Activated CD4-positive, alpha-beta memory T cell treated with anti-CD3 and anti-CD28 coated beads for 36 hours (primary cell): ENCODE data around the gene RIBC1. TPM values are rescaled to one million over a fixed set of nuclear protein-coding genes. Genes with fewer than 3 reads are reported as not detected.
"Not testable (repeated sequence)": the region's sequence is repeated elsewhere in the genome, so short reads cannot be mapped to it uniquely, and the experiment has no call there.

Experiments
- CTCF ChIA-PET: fragments of 350-600 bp; sonication (Branson Sonifier 250); formaldehyde crosslinking; loops from one replicate; lab custom pipeline; 2021; ENCODE audit warnings: antibody characterized with exemption, inconsistent platforms; lab: Charles Lee
- POLR2A ChIA-PET: fragments of 350-600 bp; sonication (Branson Sonifier 250); formaldehyde crosslinking; loops from one replicate; lab custom pipeline; 2021; ENCODE audit warnings: antibody characterized with exemption; lab: Charles Lee
- DNase-seq: peaks from one replicate; pipeline ENCODE4 v3.0.0-alpha.2; 2020
- H3K27ac Mint-ChIP-seq: one replicate; pipeline ENCODE4 v1.8.0; 2021; ENCODE audit warnings: mixed read lengths
- H3K27me3 Mint-ChIP-seq: one replicate; pipeline ENCODE4 v1.8.0; 2021; ENCODE audit warnings: mixed read lengths
- H3K36me3 Mint-ChIP-seq: one replicate; pipeline ENCODE4 v1.8.0; 2021; ENCODE audit warnings: mixed read lengths
- H3K4me1 Mint-ChIP-seq: one replicate; pipeline ENCODE4 v1.8.0; 2021; ENCODE audit warnings: low read depth, mixed read lengths
- H3K4me3 Mint-ChIP-seq: one replicate; pipeline ENCODE4 v1.8.0; 2021; ENCODE audit warnings: mild to moderate bottlenecking, mixed read lengths
- H3K9me3 Mint-ChIP-seq: one replicate; pipeline ENCODE4 v1.8.0; 2021; ENCODE audit warnings: mixed read lengths
- intact Hi-C: fragments of 100-400 bp; cut with micrococcal nuclease; formaldehyde crosslinking; loops from one replicate; pipeline ENCODE4 v1.15.1; 2023
- total RNA-seq, 2 experiments: library from RNA; stranded (reverse); gene quantifications; one replicate each; pipeline ENCODE4 v1.2.3, GENCODE V29; 2021

Gene RIBC1
- total RNA-seq, 2 experiments from 2014 or later, result 0.51 to 0.57 TPM

DNA sequence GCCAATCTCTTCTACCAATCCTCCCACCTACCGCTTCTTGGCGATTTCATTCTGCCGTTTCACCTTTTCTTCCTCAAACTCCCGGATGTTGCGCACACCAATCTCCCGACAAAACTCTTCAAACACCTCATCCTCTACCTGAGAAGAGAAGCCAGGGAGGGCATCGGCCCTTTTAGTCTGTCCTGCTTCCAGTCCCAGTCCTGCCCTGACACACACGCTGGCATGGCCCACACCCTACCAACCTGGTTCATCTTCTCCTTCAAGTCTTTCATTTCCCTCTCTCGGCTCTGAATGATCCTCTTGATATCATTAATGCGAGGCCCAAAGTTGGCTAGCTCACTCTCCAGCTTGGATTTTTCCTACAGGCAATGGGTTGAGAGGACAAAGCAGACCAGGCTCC is 19.1 kb upstream of the RIBC1 start:
- intact Hi-C loops, result no loop called here
- DNase-seq, result no peak
- ChIA-PET POLR2A (no interaction called here), CTCF (no interaction called here)
- no peak overlapping the region for H3K4me3 Mint-ChIP-seq
- no peaks in the 10 kb centered on the region for H3K27me3 Mint-ChIP-seq
- H3K27ac Mint-ChIP-seq, result no peak overlapping the region
- peaks cover 31% of the 10 kb centered on the region for H3K36me3 Mint-ChIP-seq
- H3K9me3 Mint-ChIP-seq, result no peaks in the 10 kb centered on the region
- H3K4me1 Mint-ChIP-seq, result no peaks in the 10 kb centered on the region

DNA sequence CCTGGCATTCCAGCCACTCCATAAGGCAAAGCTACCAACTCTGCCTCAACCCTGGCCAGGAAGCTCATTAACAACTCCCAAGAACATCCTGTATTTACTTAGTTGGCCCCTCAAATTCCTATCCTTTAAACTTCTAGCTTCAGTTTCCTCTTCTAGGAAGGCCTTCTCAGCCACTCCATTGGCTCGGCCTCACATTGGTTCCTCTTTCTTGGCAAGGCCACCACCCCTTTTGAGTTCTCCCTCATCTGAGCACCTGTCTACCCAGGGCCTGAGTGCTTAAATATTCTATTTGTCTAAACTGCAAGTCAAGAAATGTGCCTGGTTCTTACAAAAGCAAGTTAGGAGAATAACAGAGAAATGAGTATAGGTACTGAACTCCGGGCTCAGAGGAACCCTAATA is 10.2 kb upstream of the RIBC1 start:
- POLR2A ChIA-PET, result no interaction called here
- H3K36me3 Mint-ChIP-seq, result peaks cover 34% of the 10 kb centered on the region
- H3K27ac Mint-ChIP-seq, result no peak overlapping the region

DNA sequence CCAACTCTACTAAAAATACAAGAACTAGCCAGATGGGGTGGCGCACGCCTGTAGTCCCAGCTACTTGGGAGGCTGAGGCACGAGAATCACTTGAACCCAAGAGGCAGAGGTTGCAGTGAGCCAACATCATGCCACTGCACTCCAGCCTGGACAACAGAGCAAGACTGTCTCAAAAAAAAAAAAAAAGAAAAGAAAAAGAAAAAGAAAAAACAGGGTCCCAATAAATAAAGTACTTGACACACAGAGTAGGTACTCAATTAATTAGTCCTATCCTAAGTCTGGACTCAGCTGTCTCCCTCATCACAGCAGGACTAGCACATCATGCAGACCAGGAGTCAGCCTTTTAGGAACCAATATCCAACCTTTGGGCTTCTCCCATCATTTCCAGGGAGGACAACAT is 2.3 kb upstream of the RIBC1 start:
- H3K9me3 Mint-ChIP-seq, H3K27me3 Mint-ChIP-seq, POLR2A ChIA-PET, DNase-seq, H3K27ac Mint-ChIP-seq: not testable (repeated sequence)
- Mint-ChIP-seq H3K36me3 (peaks cover 15% of the 10 kb centered on the region), H3K4me1 (peaks cover 24% of the 10 kb centered on the region), H3K4me3 (peak overlapping the region; percentile 90)
- intact Hi-C loops, result loop anchor here (10.0 kb wide), 1 partner anchor 624 kb away; the partner anchor contains the start of gene PHF8
- CTCF ChIA-PET, result interaction anchor here (1.3 kb wide), 1 partner anchor 62 kb away, joined by 3 read pairs; no protein-coding TSS in a partner anchor

More for the DNA sequence above, 10.2 kb upstream of the RIBC1 start:
- H3K4me3 Mint-ChIP-seq, result no peak overlapping the region
- CTCF ChIA-PET, result interaction anchor here (1.2 kb wide), 1 partner anchor 10 kb away, joined by 3 read pairs; the partner anchor contains the start of genes RIBC1 and SMC1A
- no peaks in the 10 kb centered on the region for H3K27me3 Mint-ChIP-seq
- no peak for DNase-seq
- intact Hi-C loops, result no loop called here
- peaks cover under 1% of the 10 kb centered on the region for H3K4me1 Mint-ChIP-seq
- H3K9me3 Mint-ChIP-seq, result no peaks in the 10 kb centered on the region

DNA sequence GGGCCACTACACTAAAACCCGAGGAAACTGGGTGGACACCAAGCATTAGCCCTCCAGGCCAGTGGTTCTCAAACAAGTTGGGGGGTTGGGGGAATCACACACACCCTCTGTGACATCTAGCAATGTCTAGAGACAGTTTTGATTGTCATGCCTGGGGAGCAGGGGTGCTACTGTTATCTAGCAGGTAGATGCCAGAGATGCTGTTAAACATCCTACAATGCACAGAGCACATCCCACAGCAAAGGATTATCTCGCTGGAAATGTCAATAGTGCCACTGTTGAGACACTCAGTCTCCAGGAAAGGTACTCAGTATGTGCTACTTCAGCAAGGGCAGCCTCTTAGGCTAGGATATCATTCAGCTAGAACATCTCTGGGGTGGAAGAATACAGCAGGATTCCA is 1.5 kb upstream of the RIBC1 start:
- ChIA-PET CTCF (interaction anchor here (1.3 kb wide), 1 partner anchor 61 kb away, joined by 3 read pairs; no protein-coding TSS in a partner anchor), POLR2A (interaction anchor here (1.3 kb wide), 1 partner anchor 25 kb away, joined by 4 read pairs; no protein-coding TSS in a partner anchor)
- Mint-ChIP-seq H3K9me3 (no peaks in the 10 kb centered on the region), H3K27me3 (no peaks in the 10 kb centered on the region), H3K36me3 (peaks cover 15% of the 10 kb centered on the region), H3K27ac (peak overlapping the region; percentile 97), H3K4me3 (peak overlapping the region; percentile 90), H3K4me1 (peaks cover 24% of the 10 kb centered on the region)
- intact Hi-C loops, result loop anchor here (10.0 kb wide), 1 partner anchor 624 kb away; the partner anchor contains the start of gene PHF8
- DNase-seq, result no peak

DNA sequence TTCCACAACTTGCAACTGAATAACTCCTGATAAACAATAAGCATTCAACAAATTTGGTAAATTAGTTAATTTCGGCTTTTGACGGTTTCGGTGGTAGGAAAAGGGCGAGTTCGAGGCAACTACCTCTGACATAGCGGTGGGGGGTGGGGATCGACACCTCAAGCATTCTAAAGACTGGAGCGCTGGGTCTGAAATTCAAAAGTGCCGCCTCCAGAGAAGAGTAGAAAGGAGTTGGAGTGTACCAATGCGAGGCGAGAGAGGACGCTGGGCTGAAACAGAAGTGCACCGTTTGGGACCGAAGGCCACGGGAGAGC is 944 bp upstream of the RIBC1 start:
- Mint-ChIP-seq H3K27me3 (no peaks in the 10 kb centered on the region), H3K36me3 (peaks cover 15% of the 10 kb centered on the region), H3K4me3 (peak overlapping the region; percentile 90), H3K27ac (peak overlapping the region; percentile 97), H3K4me1 (peaks cover 24% of the 10 kb centered on the region), H3K9me3 (no peaks in the 10 kb centered on the region)
- DNase-seq, result no peak
- ChIA-PET CTCF (interaction anchor here (1.2 to 1.8 kb wide), 3 partner anchors 10 to 104 kb away, joined by 3 to 9 read pairs (median 7); no protein-coding TSS in a partner anchor), POLR2A (interaction anchor here (0.6 to 1.9 kb wide), 4 partner anchors 14 to 1115 kb away, joined by 3 to 11 read pairs (median 6); partner anchors contain the start of gene HSD17B10)
- intact Hi-C loops, result loop anchor here (1.0 to 10.0 kb wide), 2 partner anchors 13 to 623 kb away; partner anchors contain the start of genes HSD17B10 and PHF8

DNA sequence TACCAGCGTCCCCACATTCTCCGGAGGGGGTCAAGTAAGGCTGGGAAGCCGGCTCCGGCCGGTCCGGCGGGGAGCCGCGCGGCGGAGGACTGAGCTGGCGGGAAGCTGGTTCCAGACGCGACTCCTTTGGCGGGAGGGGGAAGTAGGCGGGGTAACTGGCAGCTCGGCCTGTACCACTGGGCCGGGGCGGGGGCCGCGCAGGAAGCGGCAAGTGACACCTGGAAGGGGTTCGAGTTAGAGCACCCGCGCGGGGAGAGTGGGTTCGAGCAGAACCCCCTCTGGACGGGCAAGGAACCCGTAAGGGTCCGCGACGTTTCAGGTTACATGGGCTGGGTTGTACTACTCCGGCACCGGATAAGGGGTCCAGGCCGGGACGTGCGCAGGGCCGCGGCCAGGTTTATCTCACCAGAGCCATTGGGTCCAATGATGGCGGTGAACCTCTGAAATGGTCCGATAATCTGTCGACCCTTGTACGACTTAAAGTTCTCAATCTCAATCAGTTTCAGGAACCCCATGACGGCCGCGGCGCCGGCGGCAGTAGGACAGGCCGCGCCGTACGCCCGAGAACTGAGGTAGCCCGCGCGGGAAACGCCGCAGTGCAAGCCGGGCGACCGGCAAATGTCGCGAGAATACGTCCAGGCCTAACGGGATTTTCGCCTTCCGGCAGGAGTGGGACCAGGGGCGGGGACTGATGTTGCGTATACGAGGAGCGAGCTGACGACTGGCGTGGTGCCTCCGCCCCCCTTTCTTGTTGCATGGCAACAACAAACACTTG is 400 bp upstream of the RIBC1 start, which contains the start of gene SMC1A:
Gene SMC1A, minus strand, starts transcription at position 569 of the 775 bp plus-strand sequence. Its CDS starts 54 bp downstream, at position 515.
- ChIA-PET POLR2A (interaction anchor here (0.5 to 1.9 kb wide), 9 partner anchors 11 to 1115 kb away, joined by 3 to 11 read pairs (median 4); partner anchors contain the start of genes HSD17B10 and TSPYL2), CTCF (interaction anchor here (1.1 to 2.5 kb wide), 5 partner anchors 11 to 427 kb away, joined by 3 to 10 read pairs (median 7); no protein-coding TSS in a partner anchor)
- intact Hi-C loops, result loop anchor here (1.0 to 10.0 kb wide), 2 partner anchors 12 to 623 kb away; partner anchors contain the start of genes HSD17B10 and PHF8
- peak; percentile 97 for DNase-seq
- Mint-ChIP-seq H3K27ac (peak within 1 kb of the TSS; percentile 97), H3K27me3 (no peaks in the 10 kb centered on the region), H3K9me3 (no peaks in the 10 kb centered on the region), H3K36me3 (peaks cover 15% of the 10 kb centered on the region), H3K4me3 (peak within 1 kb of the TSS; percentile 90), H3K4me1 (peaks cover 24% of the 10 kb centered on the region)

DNA sequence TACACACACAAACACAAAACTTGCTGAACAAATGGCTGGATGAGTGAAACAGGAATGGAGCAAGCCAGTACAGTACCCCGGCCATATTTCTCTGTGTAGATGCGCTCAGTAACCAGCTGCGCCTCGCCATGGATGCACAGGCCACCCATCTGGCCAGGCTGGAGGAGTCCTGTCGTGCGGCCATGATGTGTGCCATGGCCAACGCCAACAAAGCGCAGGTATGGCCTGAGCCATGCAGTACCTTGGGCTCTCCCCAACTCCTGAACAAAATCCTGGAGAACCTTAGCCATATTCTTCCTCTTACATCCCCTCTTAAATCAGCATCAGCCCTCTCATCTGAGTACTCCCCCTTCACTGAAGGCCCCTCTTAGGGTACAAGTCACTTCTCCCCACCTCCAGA is 7.1 kb downstream of the RIBC1 start:
- Mint-ChIP-seq H3K4me3 (no peak overlapping the region), H3K27me3 (no peaks in the 10 kb centered on the region), H3K9me3 (no peaks in the 10 kb centered on the region), H3K36me3 (no peaks in the 10 kb centered on the region), H3K4me1 (peaks cover 7% of the 10 kb centered on the region), H3K27ac (no peak overlapping the region)
- intact Hi-C loops, result loop anchor here (10.0 kb wide), 2 partner anchors 145 to 615 kb away; partner anchors contain the start of genes IQSEC2 and PHF8
- ChIA-PET CTCF (no interaction called here), POLR2A (no interaction called here)
- no peak for DNase-seq

DNA sequence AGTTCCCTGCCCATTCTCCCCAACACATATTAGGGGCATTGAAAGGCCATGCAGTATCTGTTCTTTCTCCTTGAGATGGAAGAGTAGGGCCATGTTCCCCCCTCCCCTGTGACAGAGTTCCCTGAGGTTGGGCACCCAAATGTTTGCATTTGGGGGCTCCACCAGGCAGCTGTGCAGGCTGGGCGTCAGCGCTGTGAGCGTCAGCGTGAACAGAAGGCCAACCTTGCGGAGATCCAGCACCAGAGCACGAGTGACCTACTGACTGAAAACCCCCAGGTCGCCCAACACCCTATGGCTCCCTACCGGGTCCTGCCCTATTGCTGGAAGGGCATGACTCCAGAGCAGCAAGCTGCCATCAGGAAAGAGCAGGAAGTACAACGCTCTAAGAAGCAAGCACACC is 7.6 kb downstream of the RIBC1 start:
- no peaks in the 10 kb centered on the region for H3K36me3 Mint-ChIP-seq
- H3K27me3 Mint-ChIP-seq, result no peaks in the 10 kb centered on the region
- no peak overlapping the region for H3K4me3 Mint-ChIP-seq
- H3K9me3 Mint-ChIP-seq, result no peaks in the 10 kb centered on the region
- H3K27ac Mint-ChIP-seq, result no peak overlapping the region
- DNase-seq, result no peak
- intact Hi-C loops, result loop anchor here (10.0 kb wide), 1 partner anchor 145 kb away; the partner anchor contains the start of gene IQSEC2
- peaks cover 12% of the 10 kb centered on the region for H3K4me1 Mint-ChIP-seq
- ChIA-PET CTCF (no interaction called here), POLR2A (no interaction called here)

DNA sequence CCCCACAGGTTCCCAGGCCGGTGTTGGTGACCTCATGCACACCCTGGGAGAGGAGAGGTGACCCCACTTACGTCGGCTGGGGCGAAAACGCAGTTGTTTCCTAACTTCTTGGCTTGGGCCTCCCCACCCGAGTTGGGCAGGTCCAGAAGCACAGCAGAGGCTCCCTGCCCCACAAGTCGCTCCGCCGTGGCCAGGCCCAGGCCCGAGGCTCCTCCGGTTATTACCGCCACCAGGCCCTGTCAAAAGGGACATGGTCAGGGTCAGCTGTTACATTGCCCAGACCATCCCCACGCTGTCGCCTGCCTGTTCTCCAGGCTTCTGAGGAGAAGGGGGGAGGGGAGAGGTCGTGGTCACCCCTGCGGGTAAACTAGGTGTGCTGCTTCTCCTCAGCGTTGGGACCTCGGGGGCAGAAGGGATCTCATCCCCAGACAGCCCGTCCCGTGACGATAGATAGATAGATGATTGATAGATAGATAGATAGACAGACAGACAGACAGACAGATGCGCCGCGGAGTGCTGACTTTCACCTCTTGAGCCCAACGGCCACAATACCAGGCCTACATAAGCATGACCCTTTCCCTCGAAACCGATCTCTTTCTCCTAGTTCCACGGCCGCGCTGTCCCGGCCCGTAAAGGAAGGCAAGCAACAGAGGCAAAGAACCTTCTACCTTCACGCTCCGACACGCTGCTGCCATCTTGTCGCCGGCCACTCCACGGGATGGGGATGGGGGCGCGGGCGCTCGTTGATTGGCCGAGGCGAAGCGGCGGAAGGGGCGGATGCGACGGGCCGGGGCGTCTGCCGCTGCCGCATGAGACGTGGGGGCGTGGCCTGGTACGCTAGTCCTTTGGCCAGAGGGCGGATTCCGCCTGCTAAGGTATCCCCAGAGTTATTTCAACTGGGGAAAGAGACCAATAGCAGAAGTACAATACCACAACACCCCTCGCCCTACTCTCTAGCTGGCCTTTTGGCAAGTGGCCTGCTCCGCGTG is 11.3 kb downstream of the RIBC1 start, which contains the start of gene HSD17B10:
Gene HSD17B10, minus strand, starts transcription at position 720 of the 989 bp plus-strand sequence. Its CDS starts 25 bp downstream, at position 695.
- Mint-ChIP-seq H3K36me3 (no peaks in the 10 kb centered on the region), H3K9me3 (no peaks in the 10 kb centered on the region), H3K4me1 (peaks cover 33% of the 10 kb centered on the region), H3K27ac (peak within 1 kb of the TSS; percentile 83), H3K27me3 (no peaks in the 10 kb centered on the region), H3K4me3 (peak within 1 kb of the TSS; percentile 92)
- DNase-seq, result peak; percentile 91
- POLR2A ChIA-PET, result interaction anchor here (1.0 to 3.0 kb wide), 2 partner anchors 11 to 12 kb away, joined by 4 to 11 read pairs; partner anchors contain the start of genes RIBC1 and SMC1A
- intact Hi-C loops, result loop anchor here (1.0 to 10.0 kb wide), 2 partner anchors 12 to 149 kb away; partner anchors contain the start of genes IQSEC2, RIBC1 and SMC1A
- CTCF ChIA-PET, result interaction anchor here (0.6 to 2.2 kb wide), 4 partner anchors 64 to 128 kb away, joined by 3 to 28 read pairs (median 3); no protein-coding TSS in a partner anchor

DNA sequence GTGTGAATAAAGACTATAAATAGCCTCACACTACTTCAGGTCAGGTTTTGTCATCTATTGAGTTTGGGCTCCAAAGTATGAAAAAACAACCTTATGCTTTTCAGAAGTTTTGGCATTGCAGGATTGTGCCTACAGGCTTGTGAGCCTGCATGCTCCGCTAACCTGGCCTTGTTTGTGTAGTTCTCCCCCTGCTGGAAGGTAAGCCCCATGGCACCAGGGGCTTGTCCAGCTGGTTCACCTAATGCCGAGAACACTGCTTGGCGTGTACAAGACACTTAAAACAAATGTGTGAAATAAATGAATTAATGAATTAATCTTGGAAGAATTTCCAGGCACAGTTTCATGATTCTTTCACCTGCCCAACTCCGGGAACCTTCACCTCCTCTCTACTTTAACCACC is 13.3 kb downstream of the RIBC1 start:
- CTCF ChIA-PET, result interaction anchor here (0.7 to 2.6 kb wide), 15 partner anchors 10 to 156 kb away, joined by 3 to 28 read pairs (median 5); partner anchors contain the start of genes RIBC1 and SMC1A
- H3K27me3 Mint-ChIP-seq, result no peaks in the 10 kb centered on the region
- intact Hi-C loops, result loop anchor here (1.0 to 10.0 kb wide), 2 partner anchors 122 to 151 kb away; partner anchors contain the start of gene IQSEC2
- peak; percentile 72 for DNase-seq
- H3K4me1 Mint-ChIP-seq, result peaks cover 38% of the 10 kb centered on the region
- H3K27ac Mint-ChIP-seq, result no peak overlapping the region
- no peak overlapping the region for H3K4me3 Mint-ChIP-seq
- no peaks in the 10 kb centered on the region for H3K9me3 Mint-ChIP-seq
- H3K36me3 Mint-ChIP-seq, result no peaks in the 10 kb centered on the region
- POLR2A ChIA-PET, result interaction anchor here (0.6 to 3.0 kb wide), 2 partner anchors 14 to 313 kb away, joined by 3 to 11 read pairs; partner anchors contain the start of genes RIBC1 and SMC1A
